Measurements from ENCODE around the gene AASDHPPT.

- TF ChIP-seq CTCF (IDR thresholded peaks at IDR 0.05) = peak in 3 of 6 experiments; percentile 14 to 41 (median 28)
- TF ChIP-seq POLR2A (IDR thresholded peaks at IDR 0.05) = peak; percentile 94 to 99
Observed at GRCh38 chr11:106076919-106077608, 398 bp upstream of the AASDHPPT start, which contains the start of gene KBTBD3.

All from adrenal gland (tissue), 5 donors.